Upper lobe of left lung (tissue), 6 donors: ENCODE data around the gene GSX2. TPM values are rescaled to one million over a fixed set of nuclear protein-coding genes. Genes with fewer than 3 reads are reported as not detected.

ENCODE experiments used
- ATAC-seq, 2 donors: fragments of 200-7000 bp; cut with Tn5 transposase; one replicate each; pipeline ENCODE4 v1.9.1; 2022; ENCODE audit warnings: mild to moderate bottlenecking in 2 of 2, moderate library complexity in 2 of 2; ENCODE audit not compliant: low FRiP score in 2 of 2
- DNase-seq, 2 donors: peaks; one replicate each; pipeline ENCODE4 v3.0.0-alpha.2; 2019 to 2020
- H3K27ac ChIP-seq, 4 donors: fragments of 200-600 bp; sonication (generic); one replicate each; pipeline ENCODE4 v1.5.1; 2016 to 2019
- H3K27me3 ChIP-seq, 4 donors: fragments of 200-600 bp; sonication (generic); one replicate each; pipeline ENCODE4 v1.5.1; 2017 to 2019
- H3K36me3 ChIP-seq, 4 donors: fragments of 200-600 bp; sonication (generic); one replicate each; pipeline ENCODE4 v1.5.1; 2016 to 2019
- H3K4me1 ChIP-seq, 4 donors: fragments of 200-600 bp; sonication (generic); one replicate each; pipeline ENCODE4 v1.5.1; 2018 to 2019
- H3K4me3 ChIP-seq, 4 donors: fragments of 200-600 bp; sonication (generic); one replicate each; pipeline ENCODE4 v1.5.1; 2017 to 2019; ENCODE audit warnings: mild to moderate bottlenecking in 2 of 4, moderate library complexity in 1 of 4
- H3K9me3 ChIP-seq, 4 donors: fragments of 200-600 bp; sonication (generic); one replicate each; pipeline ENCODE4 v1.5.1; 2018 to 2019
- CTCF ChIP-seq, 6 experiments: fragments of 450-650 bp in 4 of 6; fragments of 200-600 bp in 2 of 6; sonication (generic) in 2 of 6; IDR thresholded peaks; one replicate each; pipeline ENCODE4 v1.5.1; 2016 to 2019; ENCODE audit warnings: antibody characterized with exemption in 6 of 6
- EP300 ChIP-seq, 4 donors: sonication (generic); formaldehyde crosslinking; IDR thresholded peaks; one replicate each; pipeline ENCODE4 v1.5.1; 2017; ENCODE audit warnings: antibody characterized with exemption in 4 of 4, control low read depth in 2 of 4
- POLR2A ChIP-seq, 4 donors: fragments of 450-650 bp; IDR thresholded peaks; one replicate each; pipeline ENCODE4 v1.5.1; 2016 to 2017; ENCODE audit warnings: antibody characterized with exemption in 4 of 4, mild to moderate bottlenecking in 2 of 4
- POLR2AphosphoS5 ChIP-seq, 2 donors: sonication (generic); formaldehyde crosslinking; IDR thresholded peaks; one replicate each; pipeline ENCODE4 v1.5.1; 2017; ENCODE audit warnings: antibody characterized with exemption in 2 of 2
- WGBS, 2 donors: methylation state at CpG; one replicate each; pipeline ENCODE4 v1.1.5; 2017 to 2018; 5-methylcytosine and 5-hydroxymethylcytosine counted together
- total RNA-seq, 6 donors: library from RNA; depleted of rRNA in 4 of 6; stranded (reverse); fragments of >200 nt in 4 of 6; gene quantifications; one replicate each; pipeline versions ENCODE4 v1.1.0 to v1.2.1, GENCODE V29; 2016 to 2021
- donor health status: DM: no; HTN: no; CAD: no; lungs with moderate emphysema.
- donor health status: DM: no; HTN: yes; CAD: no; lungs with severe emphysema.

Gene GSX2
- total RNA-seq, 6 donors from 2014 or later = not detected

- no peaks in the 10 kb centered on the region for H3K36me3 ChIP-seq
- WGBS, 2 donors = 0 to 3% methylated on average over 10 to 17 of the region's 17 CpGs
- H3K9me3 ChIP-seq = no peaks in the 10 kb centered on the region
- no peak for DNase-seq
- H3K4me3 ChIP-seq = peak overlapping the region in 2 of 4 donors; percentile 19 to 23
- H3K27me3 ChIP-seq = peaks cover 5 to 88% (median 41%) of the 10 kb centered on the region in 4 donors
- peaks cover 24 to 41% (median 35%) of the 10 kb centered on the region in 4 donors for H3K4me1 ChIP-seq
- no peak overlapping the region for H3K27ac ChIP-seq
- TF ChIP-seq POLR2AphosphoS5 (IDR thresholded peaks at IDR 0.05) (no peak), EP300 (IDR thresholded peaks at IDR 0.05) (no peak), CTCF (IDR thresholded peaks at IDR 0.05) (no peak), POLR2A (IDR thresholded peaks at IDR 0.05) (no peak)
- no peak for ATAC-seq
These were observed 646 bp upstream of the GSX2 start for GRCh38 chr4:54099287-54099747.

- peak in 1 of 2 donors; percentile 23 for ATAC-seq
- H3K4me3 ChIP-seq = peak overlapping the region in 3 of 4 donors; percentile 6 to 23 (median 19)
- H3K36me3 ChIP-seq = no peaks in the 10 kb centered on the region
- peak in 1 of 2 donors; percentile 85 for DNase-seq
- no peak for TF ChIP-seq POLR2AphosphoS5 (IDR thresholded peaks at IDR 0.05)
- TF ChIP-seq CTCF (IDR thresholded peaks at IDR 0.05) = no peak
- no peak for TF ChIP-seq EP300 (IDR thresholded peaks at IDR 0.05)
- TF ChIP-seq POLR2A (IDR thresholded peaks at IDR 0.05) = no peak
- H3K9me3 ChIP-seq = no peaks in the 10 kb centered on the region
- peaks cover 24 to 42% (median 35%) of the 10 kb centered on the region in 4 donors for H3K4me1 ChIP-seq
- H3K27me3 ChIP-seq = peaks cover 5 to 74% (median 34%) of the 10 kb centered on the region in 4 donors
- 1 to 2% methylated on average over 17 to 28 of the region's 46 CpGs for WGBS, 2 donors
- no peak overlapping the region for H3K27ac ChIP-seq
These were observed 729 bp downstream of the GSX2 start for GRCh38 chr4:54100595-54101189.

- peak in 1 of 2 donors; percentile 35 for DNase-seq
- TF ChIP-seq POLR2AphosphoS5 (IDR thresholded peaks at IDR 0.05) = no peak
- no peak for TF ChIP-seq POLR2A (IDR thresholded peaks at IDR 0.05)
- no peak for TF ChIP-seq CTCF (IDR thresholded peaks at IDR 0.05)
- TF ChIP-seq EP300 (IDR thresholded peaks at IDR 0.05) = no peak
- Histone ChIP-seq H3K27me3 (peaks cover 5 to 67% (median 33%) of the 10 kb centered on the region in 4 donors), H3K4me1 (peaks cover 24 to 42% (median 35%) of the 10 kb centered on the region in 4 donors), H3K36me3 (no peaks in the 10 kb centered on the region), H3K4me3 (peak overlapping the region in 2 of 4 donors; percentile 19 to 23), H3K9me3 (no peaks in the 10 kb centered on the region), H3K27ac (no peak overlapping the region)
- WGBS, 2 donors = 4 to 7% methylated on average over 28 to 37 of the region's 50 CpGs
- ATAC-seq = no peak
These were observed 1.5 kb downstream of the GSX2 start for GRCh38 chr4:54101190-54102041.

- DNase-seq = no peak
- WGBS, 2 donors = 18 to 20% methylated on average over 6 of the region's 6 CpGs
- Histone ChIP-seq H3K4me1 (peaks cover 24 to 42% (median 35%) of the 10 kb centered on the region in 4 donors), H3K36me3 (no peaks in the 10 kb centered on the region), H3K27ac (no peak overlapping the region), H3K9me3 (no peaks in the 10 kb centered on the region), H3K27me3 (peaks cover 5 to 59% (median 30%) of the 10 kb centered on the region in 4 donors), H3K4me3 (no peak overlapping the region)
- ATAC-seq = no peak
- TF ChIP-seq POLR2AphosphoS5 (IDR thresholded peaks at IDR 0.05) (no peak), EP300 (IDR thresholded peaks at IDR 0.05) (no peak), CTCF (IDR thresholded peaks at IDR 0.05) (no peak), POLR2A (IDR thresholded peaks at IDR 0.05) (no peak)
These were observed 2.7 kb downstream of the GSX2 start for GRCh38 chr4:54102531-54103106.
